Stimulated activated CD4-positive, alpha-beta T cell treated with anti-CD3 and anti-CD28 coated beads, Interleukin-12 subunit alpha, Interleukin-12 subunit beta, amount 100 ng/mL, for 24 hours (primary cell): ENCODE results near the gene UGT2B7.
"Not testable (repeated sequence)": the region's sequence is repeated elsewhere in the genome, so short reads cannot be mapped to it uniquely, and the experiment has no call there.

Experiments used
- DNase-seq, 2 experiments: peaks; one replicate each; pipeline ENCODE4 v3.0.0-alpha.2; 2020; ENCODE audit warnings: low read depth in 2 of 2

The UGT2B7 gene

DNA sequence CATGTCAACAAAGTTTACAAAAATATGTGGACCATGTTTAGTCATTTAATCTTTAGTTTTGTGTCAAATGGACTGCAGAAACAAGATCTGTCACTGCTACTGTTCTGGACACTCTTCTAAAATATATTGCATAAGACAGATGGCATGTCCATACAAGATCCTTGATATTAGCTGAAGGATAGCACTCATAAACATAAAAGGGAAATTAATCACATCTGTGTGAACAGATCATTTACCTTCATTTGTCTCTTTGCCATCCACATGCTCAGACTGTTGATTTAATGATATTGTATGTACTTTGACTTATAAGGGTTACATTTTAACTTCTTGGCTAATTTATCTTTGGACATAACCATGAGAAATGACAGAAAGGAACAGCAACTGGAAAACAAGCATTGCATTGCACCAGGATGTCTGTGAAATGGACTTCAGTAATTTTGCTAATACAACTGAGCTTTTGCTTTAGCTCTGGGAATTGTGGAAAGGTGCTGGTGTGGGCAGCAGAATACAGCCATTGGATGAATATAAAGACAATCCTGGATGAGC, at the start of gene UGT2B7:
TSS of gene UGT2B7 (plus strand) at position 364 of the 546 bp plus-strand sequence. CDS start at position 411, 47 bp downstream.
- no peak for DNase-seq

DNA sequence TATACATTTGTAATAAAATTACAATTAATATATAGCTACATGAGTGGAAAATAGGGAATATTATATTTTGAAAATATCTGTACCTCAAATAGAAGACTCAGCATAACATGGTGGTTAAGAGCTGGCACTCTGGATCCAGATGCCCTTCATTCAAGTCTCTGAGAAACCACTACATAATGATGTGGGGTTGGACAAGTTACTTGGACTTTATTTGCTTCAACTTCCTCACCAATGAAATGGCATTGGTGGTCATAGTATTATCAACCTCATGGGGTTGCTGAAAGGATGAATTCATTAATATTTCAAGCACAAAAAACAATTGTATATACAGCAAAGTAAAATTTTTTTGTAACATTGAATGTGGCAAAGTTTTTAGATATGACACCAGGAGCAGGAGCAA, 46.4 kb upstream of the UGT2B7 start:
- DNase-seq = no peak

DNA sequence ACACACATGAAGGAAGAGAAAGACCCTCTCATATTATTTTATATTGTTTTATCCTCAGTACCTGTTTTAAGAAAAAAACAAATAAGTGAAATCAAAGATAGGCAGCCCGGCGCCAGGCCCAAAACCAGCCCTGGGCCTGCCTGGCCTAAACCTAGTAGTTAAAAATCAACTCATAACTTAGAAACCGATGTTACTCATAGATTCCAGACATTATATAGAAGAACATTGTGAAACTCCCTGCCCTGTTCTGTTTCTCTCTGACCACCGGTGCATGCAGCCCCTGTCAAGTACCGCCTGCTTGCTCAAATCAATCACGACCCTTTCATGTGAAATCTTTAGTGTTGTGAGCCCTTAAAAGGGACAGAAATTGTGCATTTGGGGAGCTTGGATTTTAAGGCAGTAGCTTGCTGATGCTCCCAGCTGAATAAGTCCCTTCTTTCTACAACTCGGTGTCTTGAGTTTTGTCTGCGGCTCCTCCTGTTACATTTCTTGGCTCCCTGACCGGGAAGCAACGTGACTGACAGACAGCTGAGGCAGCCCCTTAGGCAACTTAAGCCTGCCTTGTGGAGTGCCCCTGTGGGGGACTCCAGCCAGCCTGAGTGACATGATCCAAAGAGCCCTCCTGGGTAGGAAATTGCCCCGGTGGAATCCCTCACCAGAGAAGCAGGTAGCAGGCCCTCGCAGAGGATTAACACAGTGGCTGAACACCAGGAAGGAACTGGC, 45.3 kb upstream of the UGT2B7 start:
- not testable (repeated sequence) for DNase-seq

DNA sequence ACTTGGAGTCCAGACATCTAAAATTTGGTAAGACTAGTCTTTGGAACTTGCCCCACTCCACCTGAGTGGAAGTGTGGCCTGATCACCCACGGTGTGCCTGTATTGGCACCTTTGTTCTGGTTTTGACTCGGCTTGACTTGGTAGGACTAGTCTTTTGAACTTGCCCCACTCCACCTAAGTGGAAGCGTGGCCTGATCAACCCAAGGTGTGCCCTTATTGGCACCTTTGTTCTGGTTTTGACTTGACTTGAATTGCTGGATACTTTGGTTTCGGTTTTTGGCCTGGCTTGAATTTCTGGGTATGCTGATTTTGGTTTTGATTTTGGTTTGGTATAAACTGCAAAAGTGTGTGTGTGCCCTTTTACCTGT, 44.7 kb upstream of the UGT2B7 start:
- DNase-seq = no peak

DNA sequence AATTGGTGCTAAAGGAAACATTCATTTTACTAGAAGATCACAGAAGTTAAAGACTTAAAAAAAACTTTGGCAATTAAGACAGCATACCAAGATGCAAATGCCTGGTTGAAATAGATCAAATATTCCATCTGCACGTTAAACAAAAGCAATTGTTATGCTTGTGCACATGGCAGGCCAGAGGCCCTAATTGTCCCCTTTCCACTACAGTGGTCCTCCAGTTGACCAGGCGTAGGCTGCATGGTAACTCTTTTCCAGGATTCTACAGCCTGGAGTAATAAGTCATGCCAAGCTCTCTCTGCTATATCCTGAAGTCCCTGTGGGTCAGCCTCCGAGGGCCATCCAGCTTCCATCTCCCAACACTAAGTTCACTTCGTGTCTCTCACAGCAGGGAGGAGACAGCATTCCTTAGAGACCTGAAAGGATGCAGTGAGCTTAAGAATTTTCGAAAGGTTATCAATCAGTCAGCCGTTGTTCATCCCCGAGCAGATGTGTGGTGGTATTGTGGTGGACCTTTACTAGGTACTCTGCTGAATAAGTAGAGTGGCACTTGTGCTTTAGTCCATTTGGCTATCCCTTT, 42.9 kb upstream of the UGT2B7 start:
- not testable (repeated sequence) for DNase-seq

DNA sequence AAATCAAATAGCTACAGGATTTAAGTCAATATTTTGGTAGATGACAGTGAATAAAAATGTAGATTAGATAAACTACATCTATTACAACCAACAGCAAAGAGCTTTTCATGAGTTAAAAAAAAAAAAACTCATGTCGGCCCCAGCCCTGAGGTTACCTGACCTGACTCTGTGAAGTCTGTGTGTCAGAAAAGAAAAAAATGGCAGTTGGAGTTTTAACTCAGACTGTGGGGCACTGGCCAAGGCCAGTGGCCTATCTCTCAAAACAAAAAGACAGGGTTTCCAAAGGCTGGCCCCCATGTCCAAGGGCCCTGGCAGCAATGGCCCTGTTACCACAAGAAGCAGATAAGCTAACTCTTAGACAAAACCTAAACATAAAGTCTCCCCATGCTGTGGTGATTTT, 42.2 kb upstream of the UGT2B7 start:
- DNase-seq = not testable (repeated sequence)

DNA sequence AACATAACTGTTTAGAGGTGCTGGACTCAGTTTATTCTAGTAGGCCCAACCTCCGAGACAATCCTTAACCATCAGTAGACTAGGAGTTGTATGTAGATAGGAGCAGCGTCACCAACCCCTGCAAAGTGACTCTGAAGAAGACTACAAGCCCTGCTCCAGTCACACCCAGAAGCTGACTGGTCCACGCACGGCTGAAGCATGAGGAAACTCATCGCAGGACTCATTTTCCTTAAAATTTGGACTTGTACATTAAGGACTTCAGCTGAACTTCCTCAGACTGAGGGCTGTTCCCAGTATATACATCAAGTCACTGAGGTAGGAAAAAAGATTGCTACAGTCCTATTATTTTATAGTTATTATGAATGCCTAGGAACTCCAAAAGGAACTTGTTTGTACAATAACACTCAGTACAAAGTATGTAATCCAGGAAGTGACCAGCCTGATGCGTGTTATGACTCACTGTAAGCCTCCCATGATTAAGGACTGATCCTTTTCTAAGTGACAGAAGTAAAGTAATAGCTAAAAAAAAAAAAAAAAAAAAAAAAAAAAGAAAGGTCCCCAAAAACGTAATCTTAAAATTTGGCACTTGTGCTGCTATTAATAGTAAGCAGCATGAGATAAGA, 41.6 kb upstream of the UGT2B7 start:
- DNase-seq = no peak

DNA sequence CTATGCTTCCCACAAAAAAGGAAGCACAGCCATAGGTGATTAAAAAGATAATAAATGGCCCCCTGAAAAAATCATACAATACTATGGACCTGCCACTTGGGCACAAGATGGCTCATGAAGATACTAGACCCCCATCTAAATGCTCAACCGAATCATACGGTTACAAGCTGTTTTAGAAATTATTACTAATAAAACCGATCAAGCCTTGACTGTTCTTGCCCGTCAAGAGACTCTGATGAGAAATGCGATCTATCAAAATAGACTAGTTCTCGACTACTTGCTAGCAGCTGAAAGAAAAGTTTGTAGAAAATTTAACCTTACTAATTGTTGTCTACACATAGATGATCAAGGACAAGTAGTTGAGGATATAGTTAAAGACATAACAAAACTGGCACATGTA, 40.1 kb upstream of the UGT2B7 start:
- no peak for DNase-seq

DNA sequence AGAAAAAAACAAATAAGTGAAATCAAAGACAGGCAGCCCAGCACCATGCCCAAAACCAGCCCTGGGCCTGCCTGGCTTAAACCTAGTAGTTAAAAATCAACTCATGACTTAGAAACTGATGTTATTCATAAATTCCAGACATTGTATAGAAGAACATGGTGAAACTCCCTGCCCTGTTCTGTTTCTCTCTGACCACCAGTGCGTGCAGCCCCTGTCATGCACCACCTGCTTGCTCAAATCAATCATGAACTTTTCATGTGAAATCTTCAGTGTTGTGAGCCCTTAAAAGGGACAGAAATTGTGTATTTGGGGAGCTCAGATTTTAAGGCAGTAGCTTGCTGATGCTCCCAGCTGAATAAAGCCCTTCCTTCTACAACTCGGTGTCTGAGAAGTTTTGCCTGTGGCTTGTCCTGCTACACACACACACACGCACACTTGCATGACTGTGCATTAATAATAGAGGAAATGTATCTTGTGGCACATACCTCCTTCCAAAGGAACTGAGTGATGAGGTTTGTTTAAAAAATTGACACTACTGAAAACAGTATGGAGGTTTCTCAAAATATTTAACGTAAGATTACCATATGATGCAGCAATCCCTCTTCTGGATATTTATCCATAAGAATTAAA, 39.2 kb upstream of the UGT2B7 start:
- no peak for DNase-seq

DNA sequence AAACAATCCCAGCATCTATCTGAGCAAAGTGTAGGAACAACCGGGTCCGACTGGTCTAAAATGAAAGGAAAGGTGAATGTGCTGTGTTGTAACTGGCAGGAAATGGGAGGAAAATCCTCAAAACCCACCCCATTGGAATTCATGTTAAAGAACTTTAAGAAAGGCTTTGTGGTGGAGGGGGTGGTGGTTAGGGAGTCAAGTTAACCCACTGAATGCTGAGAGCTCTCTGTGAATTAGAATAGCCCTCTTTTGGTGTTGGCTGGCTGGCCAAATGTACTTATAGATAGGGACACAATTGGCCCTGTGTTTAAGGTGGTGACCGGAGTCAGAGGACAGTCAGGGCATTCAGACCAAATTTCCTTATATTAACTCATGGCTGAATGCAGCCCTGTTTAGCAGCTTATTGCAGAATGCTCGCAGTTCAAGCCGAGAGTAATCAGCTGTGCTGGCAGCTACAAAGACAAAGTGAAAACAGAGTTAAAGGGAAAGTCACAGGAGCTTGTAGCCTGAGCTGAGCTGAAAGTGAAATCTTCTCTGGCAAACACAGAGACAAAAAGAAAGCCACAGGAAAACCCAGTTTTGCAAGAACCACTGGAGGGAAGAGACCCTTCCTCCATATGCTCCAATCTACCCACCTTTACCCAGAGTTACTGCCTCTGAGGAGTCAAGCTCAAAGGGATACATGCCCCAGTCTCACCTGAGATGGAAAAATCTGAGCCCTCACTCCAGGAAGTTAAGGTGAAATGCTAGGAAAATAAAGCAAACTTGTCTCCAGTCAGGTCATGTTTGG, 38.5 kb upstream of the UGT2B7 start:
- no peak for DNase-seq

DNA sequence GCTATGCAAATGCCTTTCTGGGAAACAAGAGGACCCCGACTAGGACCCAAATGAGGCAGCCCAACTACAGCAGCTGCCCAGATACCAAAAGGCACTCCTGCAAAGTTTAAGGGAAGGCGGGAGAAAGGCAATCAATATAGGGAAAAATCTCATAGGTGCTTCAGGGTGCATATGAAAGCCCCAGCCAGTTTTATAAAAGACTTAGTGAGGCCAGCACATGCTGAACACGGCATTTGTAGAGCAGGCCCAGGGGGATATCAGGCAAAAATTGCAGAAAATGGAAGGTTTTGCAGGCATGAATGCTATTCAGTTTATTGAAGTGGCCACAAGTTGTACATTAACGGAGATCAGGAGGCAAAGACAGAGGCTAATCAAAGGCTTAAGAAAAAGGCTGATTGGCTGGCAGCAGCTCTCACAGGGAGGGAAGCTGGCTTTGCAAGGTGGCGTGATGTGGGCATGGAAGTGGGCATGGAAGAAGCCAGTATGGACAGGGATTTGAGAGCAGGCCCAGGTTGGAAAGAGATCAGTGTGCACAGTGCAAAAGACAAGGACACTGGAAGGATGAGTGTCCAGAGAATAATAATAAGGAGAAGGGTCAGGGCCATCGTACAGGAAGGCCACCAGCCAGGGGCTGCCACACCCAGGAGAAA, 37.7 kb upstream of the UGT2B7 start:
- DNase-seq = no peak

DNA sequence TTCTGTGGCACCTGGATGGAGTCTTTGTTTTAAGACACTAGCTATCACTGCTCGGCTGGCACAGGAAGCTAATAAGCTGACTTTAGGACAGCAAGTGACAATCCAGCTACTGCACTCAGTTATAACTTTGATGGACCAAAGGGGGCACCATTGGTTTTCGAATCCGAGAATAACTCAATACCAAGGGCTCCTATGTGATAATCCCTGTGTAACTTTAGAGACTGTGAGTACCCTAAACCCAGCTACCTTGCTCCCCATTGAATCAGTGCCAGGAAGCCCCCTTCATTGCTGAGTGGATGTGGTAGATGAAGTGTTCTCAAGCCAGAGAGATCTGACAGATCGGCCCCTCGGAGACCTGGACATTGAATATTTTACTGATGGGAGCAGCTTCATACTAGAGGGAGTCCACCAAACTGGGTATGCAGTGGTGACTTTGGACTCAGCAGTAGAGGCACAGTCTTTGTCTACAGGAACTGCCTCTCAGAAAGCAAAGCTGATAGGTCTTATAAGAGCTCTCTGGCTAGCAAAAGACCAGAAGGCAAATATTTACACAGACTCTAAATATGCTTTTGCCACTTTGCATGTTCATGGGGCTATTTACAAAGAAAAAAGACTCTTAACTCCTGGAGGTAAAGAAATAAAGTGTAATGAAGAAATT, 35.5 kb upstream of the UGT2B7 start:
- no peak for DNase-seq

DNA sequence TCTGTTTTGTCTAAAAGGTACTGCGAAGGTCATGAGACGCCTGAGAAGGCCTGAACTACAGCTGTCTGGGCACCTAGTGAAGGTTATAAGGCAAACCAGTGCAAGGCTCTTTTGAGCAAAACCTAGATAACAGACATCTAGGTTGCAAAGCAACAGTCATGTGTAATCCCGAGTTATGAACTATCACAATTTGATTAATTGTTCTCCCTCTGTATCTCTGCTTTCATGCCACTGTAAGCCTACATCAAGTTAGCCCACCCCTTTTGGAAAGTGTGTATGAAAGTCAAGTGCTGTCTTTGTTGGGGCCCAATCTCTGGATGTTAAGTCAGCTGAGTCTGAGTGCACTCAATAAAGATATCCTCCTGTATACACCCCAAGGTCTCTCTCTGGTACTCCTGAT, 31.9 kb upstream of the UGT2B7 start:
- DNase-seq = no peak

DNA sequence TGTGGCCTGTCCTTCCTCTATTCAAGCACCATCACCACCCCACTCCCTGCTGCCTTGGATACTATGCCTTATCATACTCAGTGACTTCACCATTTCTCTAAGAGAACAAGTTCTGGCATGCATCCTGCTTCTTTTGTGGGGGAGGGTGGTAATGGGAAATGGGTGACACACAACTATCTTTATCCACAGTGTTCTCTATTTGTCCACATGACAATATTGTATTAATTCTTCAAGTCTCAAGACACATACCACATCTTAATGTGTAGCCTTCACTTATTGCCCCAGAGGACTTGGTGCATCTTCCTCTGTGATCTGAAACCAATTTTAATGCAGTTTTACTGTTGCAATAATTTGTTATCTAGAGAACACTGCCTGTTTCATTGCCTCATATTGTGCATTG, 29.3 kb upstream of the UGT2B7 start:
- no peak for DNase-seq

DNA sequence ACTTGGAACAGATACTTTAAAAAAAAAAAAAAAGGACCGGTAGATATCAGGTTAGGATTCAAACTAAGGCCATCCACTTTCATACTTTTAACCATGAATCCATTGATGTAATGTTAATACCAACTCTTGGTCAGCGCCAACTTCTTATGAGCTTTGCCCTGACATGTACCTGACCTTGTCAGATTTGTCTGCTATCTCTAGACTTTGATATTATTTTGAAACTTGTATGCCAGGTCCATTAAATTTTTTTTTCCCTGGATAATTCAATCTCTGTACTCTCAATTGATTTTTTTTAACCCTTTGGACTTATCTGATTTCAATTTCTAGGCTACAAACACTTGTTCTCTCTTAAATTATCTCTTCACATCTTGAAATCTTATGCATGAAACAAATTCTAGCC, 27.2 kb upstream of the UGT2B7 start:
- no peak for DNase-seq

DNA sequence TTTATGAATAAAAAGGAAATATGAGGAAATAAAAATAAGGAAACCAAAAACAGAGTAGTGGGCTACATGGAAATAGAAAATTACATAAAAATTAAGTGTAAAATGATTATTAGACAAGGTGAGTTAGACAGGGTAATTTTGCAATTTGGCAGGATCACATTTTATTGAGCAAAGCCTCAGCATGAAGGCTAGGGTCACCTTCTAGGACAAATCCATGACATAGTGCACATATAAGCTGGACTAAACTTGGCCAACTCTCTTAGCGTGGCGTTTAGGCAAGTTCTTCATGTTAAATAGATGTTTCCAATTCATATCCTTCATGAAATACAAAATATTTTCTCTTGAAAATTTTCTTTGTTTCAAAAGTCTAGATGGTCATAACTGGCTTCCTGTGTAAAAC, 25.7 kb upstream of the UGT2B7 start:
- DNase-seq = no peak

DNA sequence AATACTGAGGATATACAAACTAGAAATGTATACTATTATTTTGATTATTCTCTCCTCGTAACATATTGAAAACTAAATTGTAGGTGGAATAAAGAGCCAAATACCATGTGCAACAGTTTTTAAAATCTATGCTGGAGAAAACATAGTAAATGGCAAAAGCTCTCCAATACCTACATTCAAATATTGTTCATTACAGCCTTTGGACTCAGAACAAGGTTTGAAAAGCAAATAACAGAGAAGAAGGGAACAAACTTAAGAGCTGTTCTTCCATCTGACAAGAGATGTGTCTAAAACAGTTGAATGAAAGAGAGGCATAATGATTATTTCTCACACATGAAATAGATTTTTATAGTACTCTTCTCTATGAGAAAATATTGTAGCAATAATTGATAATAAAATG, 25.0 kb upstream of the UGT2B7 start:
- DNase-seq = no peak

DNA sequence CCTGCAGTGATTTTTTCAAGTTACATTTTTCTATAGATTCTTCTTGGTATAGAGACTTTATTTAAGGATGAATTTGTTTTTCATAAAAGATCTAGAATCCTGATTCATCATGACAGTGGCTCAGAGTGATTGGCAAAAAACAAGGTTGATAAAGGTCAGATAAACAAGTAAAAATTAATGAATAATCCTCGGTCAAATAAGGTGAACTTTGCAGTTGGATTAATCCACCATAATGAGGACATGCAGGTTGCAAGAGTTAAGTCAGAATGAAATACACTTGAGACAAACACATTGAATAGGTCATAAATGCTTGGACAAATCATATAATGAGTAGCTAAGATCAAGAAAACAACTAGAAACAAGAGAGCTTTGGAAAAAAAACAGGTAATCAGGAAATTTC, 22.9 kb upstream of the UGT2B7 start:
- no peak for DNase-seq

DNA sequence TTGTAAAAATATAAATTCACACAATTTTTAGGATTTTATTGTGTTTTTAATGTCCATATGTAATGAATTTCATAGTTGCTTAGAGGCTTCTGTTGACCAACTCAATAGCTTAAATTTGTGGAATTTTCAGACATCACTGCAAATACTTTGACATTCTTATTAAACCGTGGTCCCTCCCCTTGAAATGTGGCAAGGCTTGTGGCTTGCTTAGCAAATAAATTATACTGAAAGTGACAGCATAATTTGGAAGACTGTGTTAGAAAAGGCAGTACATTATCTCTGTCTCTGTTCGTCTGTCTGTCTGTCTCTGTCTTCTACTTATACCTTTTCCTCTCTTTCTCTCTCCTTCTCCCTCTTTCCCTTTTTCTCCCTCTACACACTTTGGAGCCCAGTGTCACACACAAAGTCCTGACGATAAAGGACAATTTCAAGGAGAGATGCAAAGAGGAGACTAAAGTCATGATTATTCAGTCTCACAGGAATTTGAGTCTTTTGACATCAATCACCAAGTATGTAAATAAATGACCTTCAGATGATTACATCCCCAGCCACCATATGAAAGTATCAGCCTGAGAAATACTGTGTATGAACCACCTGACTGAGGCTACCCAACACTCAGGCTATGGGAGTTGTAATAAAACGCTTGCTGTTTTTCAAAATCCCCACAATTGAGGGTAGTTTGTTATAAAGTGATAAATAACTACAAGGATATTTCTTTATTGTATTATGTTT, 21.0 kb upstream of the UGT2B7 start:
- no peak for DNase-seq

DNA sequence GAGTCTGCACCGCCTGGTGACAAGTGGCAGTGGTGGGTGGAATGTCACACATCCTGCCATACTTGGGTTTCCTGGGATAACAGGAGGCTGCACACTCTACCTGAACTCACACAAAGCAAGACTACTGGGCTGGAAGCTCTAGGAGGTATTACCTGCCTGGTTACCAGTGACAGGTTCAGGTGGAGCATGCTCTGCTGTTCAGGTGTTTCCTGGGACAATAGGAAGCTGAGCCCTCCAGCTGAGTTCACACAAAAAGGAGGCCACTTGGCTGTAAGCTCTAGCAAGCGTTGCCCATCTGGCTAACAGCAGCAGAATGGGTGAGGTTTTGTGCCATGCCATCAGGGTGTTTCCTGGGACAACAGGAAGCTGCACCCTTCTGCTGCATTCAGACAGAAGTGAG, 17.4 kb upstream of the UGT2B7 start:
- no peak for DNase-seq
